Caco-2 (cell line): ENCODE measurements around the gene RNF114. TPM values are rescaled to one million over a fixed set of nuclear protein-coding genes. Genes with fewer than 3 reads are reported as not detected.

Source experiments
- BruUV-seq: library from RNA; stranded (reverse); fragments of 400-500 nt; replicated peaks from 2 replicates; lab custom pipeline; 2021; lab: Mats Ljungman, UMichigan
- CTCF ChIA-PET: fragments of 300-600 bp; sonication (Branson Sonifier 250); formaldehyde crosslinking; loops from one replicate; lab custom pipeline; 2022; ENCODE audit warnings: antibody characterized with exemption; lab: Charles Lee
- POLR2A ChIA-PET: fragments of 300-600 bp; sonication (Branson Sonifier 250); formaldehyde crosslinking; loops from one replicate; lab custom pipeline; 2022; ENCODE audit warnings: antibody characterized with exemption; lab: Charles Lee
- DNase-seq, 2 experiments: peaks; one replicate each; pipeline versions ENCODE4 v3.0.0 to v3.0.0-alpha.2; 2020 to 2022
- H3K27me3 ChIP-seq: replicated peaks from 2 replicates; pipeline ENCODE4 v1.6.0; 2011; ENCODE audit warnings: low read length; ENCODE audit not compliant: control insufficient read depth, insufficient read depth
- H3K36me3 ChIP-seq: 2 replicates; pipeline ENCODE4 v1.5.1; 2011; ENCODE audit warnings: low read length; ENCODE audit not compliant: control insufficient read depth, insufficient read depth
- H3K4me1 ChIP-seq: fragments of 250-450 bp; sonication (Bioruptor Pico); 2 replicates; pipeline ENCODE4 v1.5.1; 2020; ENCODE audit warnings: mild to moderate bottlenecking
- H3K4me3 ChIP-seq: 2 replicates; pipeline ENCODE4 v1.5.1; 2011; ENCODE audit warnings: low read depth, mild to moderate bottlenecking, control low read depth, low read length
- H3K9me3 ChIP-seq: fragments of 250-450 bp; sonication (Bioruptor Pico); 2 replicates; pipeline ENCODE4 v1.5.1; 2020; ENCODE audit warnings: mild to moderate bottlenecking, moderate library complexity
- H3K27ac Mint-ChIP-seq: one replicate; pipeline ENCODE4 v1.8.0; 2022; ENCODE audit warnings: mixed read lengths; ENCODE audit not compliant: unreplicated experiment
- H3K27me3 Mint-ChIP-seq: one replicate; pipeline ENCODE4 v1.8.0; 2022; ENCODE audit warnings: mixed read lengths; ENCODE audit not compliant: insufficient read depth, unreplicated experiment
- H3K36me3 Mint-ChIP-seq: one replicate; pipeline ENCODE4 v1.8.0; 2022; ENCODE audit warnings: mild to moderate bottlenecking, mixed read lengths; ENCODE audit not compliant: insufficient read depth, unreplicated experiment
- H3K4me1 Mint-ChIP-seq: one replicate; pipeline ENCODE4 v1.8.0; 2022; ENCODE audit warnings: low read depth, mixed read lengths; ENCODE audit not compliant: unreplicated experiment
- H3K4me3 Mint-ChIP-seq: one replicate; pipeline ENCODE4 v1.8.0; 2022; ENCODE audit warnings: mild to moderate bottlenecking, moderate library complexity, mixed read lengths; ENCODE audit not compliant: unreplicated experiment
- H3K9me3 Mint-ChIP-seq: one replicate; pipeline ENCODE4 v1.8.0; 2022; ENCODE audit warnings: mixed read lengths; ENCODE audit not compliant: unreplicated experiment
- CTCF ChIP-seq, 2 experiments: fragments of 200-600 bp in 1 of 2; IDR thresholded peaks; 1 replicate in 1 of 2; 2 replicates in 1 of 2; pipeline versions ENCODE4 v1.5.1 to v1.8.0; 2011 to 2022; ENCODE audit warnings: antibody characterized with exemption in 1 of 2, control low read depth in 1 of 2, inconsistent platforms in 1 of 2, low read depth in 1 of 2, low read length in 1 of 2, mild to moderate bottlenecking in 1 of 2, moderate library complexity in 1 of 2; ENCODE audit not compliant: insufficient read depth in 1 of 2, severe bottlenecking in 1 of 2, unreplicated experiment in 1 of 2
- intact Hi-C: fragments of 100-400 bp; cut with micrococcal nuclease; formaldehyde crosslinking; loops from one replicate; pipeline ENCODE4 v1.10.0; 2022; ENCODE audit not compliant: unreplicated experiment
- total RNA-seq: library from RNA; stranded (reverse); gene quantifications from 2 replicates; pipeline ENCODE4 v1.2.3, GENCODE V29; 2022

Gene RNF114
- total RNA-seq, 1 experiment from 2014 or later = 154 TPM

DNA sequence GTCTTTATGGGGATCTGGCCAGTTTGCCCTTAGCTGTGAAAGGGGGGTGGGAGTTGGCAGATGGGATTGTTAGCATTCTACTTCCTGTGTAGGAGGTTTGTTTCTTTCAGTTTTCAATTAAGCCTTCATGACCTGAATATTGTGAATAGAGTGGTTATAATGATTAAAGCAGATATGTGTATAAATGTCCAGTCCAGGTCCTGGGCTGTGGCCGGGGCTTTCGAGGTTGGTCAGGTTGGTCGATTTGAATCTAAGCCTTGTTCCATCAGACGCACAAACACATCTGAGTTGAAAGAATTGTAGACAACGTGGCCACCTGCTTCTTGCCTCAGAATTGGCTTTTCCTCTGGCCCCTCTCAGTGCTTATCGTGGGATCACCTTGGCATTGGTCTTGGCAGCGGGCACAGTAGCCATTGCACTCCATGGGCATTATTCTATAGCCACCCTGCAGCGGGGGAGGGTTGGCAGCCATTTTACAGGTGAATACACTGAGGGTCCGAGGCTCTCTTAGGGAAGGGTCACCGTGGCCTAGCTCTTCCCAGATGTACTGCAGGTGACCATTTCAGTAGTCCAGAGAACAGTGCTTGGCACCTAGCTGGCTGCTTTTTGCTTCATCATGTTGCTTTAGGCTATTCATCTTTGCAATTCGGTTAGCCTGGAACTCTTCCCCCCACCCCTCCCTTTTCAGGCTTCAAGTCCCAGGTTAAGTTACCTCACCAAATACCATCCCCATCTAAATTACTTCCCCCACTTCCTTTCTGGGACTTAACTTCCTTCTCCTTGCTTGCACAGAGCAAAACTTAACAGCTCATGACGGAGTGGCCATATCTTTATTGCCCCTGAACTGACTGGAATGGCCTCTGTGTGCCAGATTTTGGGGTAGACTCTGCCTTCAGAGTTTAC is 1.1 kb downstream of the RNF114 start:
- Mint-ChIP-seq H3K27me3 (no peaks in the 10 kb centered on the region), H3K36me3 (peaks cover 55% of the 10 kb centered on the region), H3K9me3 (no peaks in the 10 kb centered on the region), H3K4me3 (peak overlapping the region; percentile 93), H3K27ac (peak overlapping the region; percentile 91), H3K4me1 (peaks cover 43% of the 10 kb centered on the region)
- POLR2A ChIA-PET = interaction anchor here (1.1 to 4.4 kb wide), 6 partner anchors 10 to 178 kb away, joined by 3 to 123 read pairs (median 6); partner anchors contain the start of gene SPATA2
- no peak for TF ChIP-seq CTCF (IDR thresholded peaks at IDR 0.05; ENCODE audit: insufficient read depth in 1 of 2, low read depth in 1 of 2, low read length in 1 of 2, severe bottlenecking in 1 of 2, unreplicated experiment in 1 of 2)
- peak overlapping the region; percentile 87 for H3K4me3 ChIP-seq
- intact Hi-C loops = loop anchor here (2.0 kb wide), 1 partner anchor 40 kb away; no protein-coding TSS in a partner anchor
- peaks cover 6% of the 10 kb centered on the region; the same call in 1 of the 2 replicates for H3K36me3 ChIP-seq
- DNase-seq = peak in 1 of 2 experiments; percentile 55
- peaks cover 41% of the 10 kb centered on the region for H3K4me1 ChIP-seq
- BruUV-seq = TSS peak; percentile 94
- H3K9me3 ChIP-seq = no peaks in the 10 kb centered on the region
- no peaks in the 10 kb centered on the region for H3K27me3 ChIP-seq
- CTCF ChIA-PET = interaction anchor here (0.8 to 3.7 kb wide), 9 partner anchors 8 to 651 kb away, joined by 3 to 33 read pairs (median 7); partner anchors contain the start of genes SNAI1 and SPATA2

GRCh38 chr20:49938173-49939163 is 2.3 kb downstream of the RNF114 start:
- H3K4me1 Mint-ChIP-seq = peaks cover 43% of the 10 kb centered on the region

More at GRCh38 chr20:49938173-49939163, 2.3 kb downstream of the RNF114 start:
- Mint-ChIP-seq H3K36me3 (peaks cover 67% of the 10 kb centered on the region), H3K27ac (peak overlapping the region; percentile 91), H3K9me3 (no peaks in the 10 kb centered on the region), H3K4me3 (peak overlapping the region; percentile 93), H3K27me3 (no peaks in the 10 kb centered on the region)
- intact Hi-C loops = no loop called here
- Histone ChIP-seq H3K27me3 (no peaks in the 10 kb centered on the region), H3K4me1 (peaks cover 51% of the 10 kb centered on the region), H3K36me3 (peaks cover 7% of the 10 kb centered on the region; the same call in 1 of the 2 replicates), H3K9me3 (no peaks in the 10 kb centered on the region), H3K4me3 (peak overlapping the region; percentile 87; the same call in 1 of the 2 replicates)
- DNase-seq = no peak
- TF ChIP-seq CTCF (IDR thresholded peaks at IDR 0.05; ENCODE audit: insufficient read depth in 1 of 2, low read depth in 1 of 2, low read length in 1 of 2, severe bottlenecking in 1 of 2, unreplicated experiment in 1 of 2) = no peak
- no TSS peak for BruUV-seq
- CTCF ChIA-PET = interaction anchor here (0.6 to 3.7 kb wide), 9 partner anchors 9 to 650 kb away, joined by 3 to 33 read pairs (median 4); partner anchors contain the start of genes SNAI1 and SPATA2
- POLR2A ChIA-PET = interaction anchor here (0.5 to 4.4 kb wide), 4 partner anchors 22 to 832 kb away, joined by 3 to 123 read pairs (median 5); partner anchors contain the start of gene SPATA2
